ENCODE measurements around the gene MAST4.

MAST4 gene

DNA sequence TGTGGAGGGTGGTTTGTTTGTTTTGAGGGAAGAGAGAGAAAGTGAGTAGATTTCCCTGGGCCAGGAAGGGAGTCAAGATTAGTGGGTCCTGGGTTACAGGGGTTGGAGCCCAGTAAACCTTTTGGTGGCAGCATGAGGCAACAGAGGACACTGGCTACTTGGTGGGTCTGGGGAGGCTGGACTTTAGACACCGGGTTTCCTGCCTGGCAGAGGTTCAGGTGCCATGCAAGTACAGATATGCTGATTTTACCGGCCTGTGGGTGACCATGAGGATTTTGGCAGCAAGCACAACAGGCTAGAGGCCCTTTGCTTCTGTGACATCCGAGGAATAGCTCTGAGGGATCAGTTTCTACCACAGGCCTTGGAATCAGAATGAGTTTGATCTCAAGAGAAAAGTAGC, 18.9 kb downstream of the MAST4 start:
- Histone ChIP-seq H3K4me3 (replicated peaks; ENCODE audit: low read depth, low read length) (no peak overlapping the region), H3K36me3 (ENCODE audit: control insufficient read depth, insufficient read depth, low read length) (no peaks in the 10 kb centered on the region), H3K27me3 (replicated peaks; ENCODE audit: control insufficient read depth, insufficient read depth, low read length) (no peaks in the 10 kb centered on the region)
- DNase-seq (ENCODE audit: extremely low read depth, insufficient read length): no peak
- TF ChIP-seq, protein P1, sequence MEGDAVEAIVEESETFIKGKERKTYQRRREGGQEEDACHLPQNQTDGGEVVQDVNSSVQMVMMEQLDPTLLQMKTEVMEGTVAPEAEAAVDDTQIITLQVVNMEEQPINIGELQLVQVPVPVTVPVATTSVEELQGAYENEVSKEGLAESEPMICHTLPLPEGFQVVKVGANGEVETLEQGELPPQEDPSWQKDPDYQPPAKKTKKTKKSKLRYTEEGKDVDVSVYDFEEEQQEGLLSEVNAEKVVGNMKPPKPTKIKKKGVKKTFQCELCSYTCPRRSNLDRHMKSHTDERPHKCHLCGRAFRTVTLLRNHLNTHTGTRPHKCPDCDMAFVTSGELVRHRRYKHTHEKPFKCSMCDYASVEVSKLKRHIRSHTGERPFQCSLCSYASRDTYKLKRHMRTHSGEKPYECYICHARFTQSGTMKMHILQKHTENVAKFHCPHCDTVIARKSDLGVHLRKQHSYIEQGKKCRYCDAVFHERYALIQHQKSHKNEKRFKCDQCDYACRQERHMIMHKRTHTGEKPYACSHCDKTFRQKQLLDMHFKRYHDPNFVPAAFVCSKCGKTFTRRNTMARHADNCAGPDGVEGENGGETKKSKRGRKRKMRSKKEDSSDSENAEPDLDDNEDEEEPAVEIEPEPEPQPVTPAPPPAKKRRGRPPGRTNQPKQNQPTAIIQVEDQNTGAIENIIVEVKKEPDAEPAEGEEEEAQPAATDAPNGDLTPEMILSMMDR (IDR thresholded peaks at IDR 0.05; ENCODE audit: insufficient read depth, low read length, poor library complexity, severe bottlenecking): no peak

DNA sequence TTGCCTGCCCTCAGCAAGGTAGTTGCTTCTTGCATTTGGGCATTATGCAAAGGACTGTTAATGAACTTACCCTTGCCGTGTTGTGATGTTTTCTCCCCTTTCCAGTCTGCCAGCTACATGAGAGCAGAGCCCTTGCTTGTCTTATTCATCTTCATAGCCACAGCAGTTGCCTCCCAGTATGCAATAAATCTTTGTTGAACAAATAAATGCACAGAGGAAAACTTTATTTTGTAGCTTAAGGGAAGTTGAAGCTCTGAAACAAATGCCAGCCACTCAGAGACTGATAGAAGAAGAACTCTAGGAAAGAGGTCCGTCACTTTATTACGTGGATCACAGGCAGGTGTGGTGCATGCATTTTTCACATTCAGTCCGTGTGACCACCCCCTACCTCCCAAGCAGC, 19.7 kb downstream of the MAST4 start:
- no peak overlapping the region for H3K4me3 ChIP-seq (replicated peaks; ENCODE audit: low read depth, low read length)
- TF ChIP-seq, protein P1 (IDR thresholded peaks at IDR 0.05; ENCODE audit: insufficient read depth, low read length, poor library complexity, severe bottlenecking): no peak
- no peaks in the 10 kb centered on the region for H3K27me3 ChIP-seq (replicated peaks; ENCODE audit: control insufficient read depth, insufficient read depth, low read length)
- DNase-seq (ENCODE audit: extremely low read depth, insufficient read length): no peak
- no peaks in the 10 kb centered on the region for H3K36me3 ChIP-seq (ENCODE audit: control insufficient read depth, insufficient read depth, low read length)

DNA sequence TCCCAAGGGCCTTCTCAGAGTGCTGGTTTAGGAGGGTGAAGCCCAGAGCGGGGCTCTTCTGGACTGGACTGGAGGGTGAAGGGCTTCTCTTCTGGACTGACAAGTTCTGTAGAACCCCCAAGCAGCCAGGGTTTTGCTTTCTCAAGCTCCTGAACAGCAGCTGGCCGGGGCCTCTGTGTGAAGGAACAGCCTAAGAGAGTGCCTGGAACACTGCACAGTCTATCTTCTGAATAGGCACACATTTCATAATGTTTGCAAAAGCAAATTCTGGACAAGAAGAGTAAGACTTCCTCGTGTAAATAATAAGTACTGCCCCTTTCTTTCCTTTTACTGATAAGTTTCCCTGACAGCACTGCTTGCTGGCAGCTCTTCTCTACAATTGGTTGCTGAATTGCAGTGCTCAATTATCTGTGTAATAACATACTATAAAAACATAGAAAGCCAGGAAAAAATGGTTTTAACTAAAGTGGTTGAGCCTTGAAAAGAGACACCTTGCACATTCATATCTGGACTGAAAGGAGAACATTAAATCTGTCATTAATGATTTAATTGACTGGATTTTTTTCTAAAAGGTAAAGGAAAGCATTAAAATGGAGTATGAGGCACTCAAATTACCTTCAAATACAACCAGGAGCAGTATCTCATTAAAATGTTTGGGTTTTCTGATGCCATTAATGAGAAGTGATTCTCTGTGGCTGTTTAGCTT, 20.5 kb downstream of the MAST4 start:
- no peak for DNase-seq (ENCODE audit: extremely low read depth, insufficient read length)
- TF ChIP-seq, protein P1 (IDR thresholded peaks at IDR 0.05; ENCODE audit: insufficient read depth, low read length, poor library complexity, severe bottlenecking): no peak
- no peaks in the 10 kb centered on the region for H3K36me3 ChIP-seq (ENCODE audit: control insufficient read depth, insufficient read depth, low read length)
- no peaks in the 10 kb centered on the region for H3K27me3 ChIP-seq (replicated peaks; ENCODE audit: control insufficient read depth, insufficient read depth, low read length)
- no peak overlapping the region for H3K4me3 ChIP-seq (replicated peaks; ENCODE audit: low read depth, low read length)

DNA sequence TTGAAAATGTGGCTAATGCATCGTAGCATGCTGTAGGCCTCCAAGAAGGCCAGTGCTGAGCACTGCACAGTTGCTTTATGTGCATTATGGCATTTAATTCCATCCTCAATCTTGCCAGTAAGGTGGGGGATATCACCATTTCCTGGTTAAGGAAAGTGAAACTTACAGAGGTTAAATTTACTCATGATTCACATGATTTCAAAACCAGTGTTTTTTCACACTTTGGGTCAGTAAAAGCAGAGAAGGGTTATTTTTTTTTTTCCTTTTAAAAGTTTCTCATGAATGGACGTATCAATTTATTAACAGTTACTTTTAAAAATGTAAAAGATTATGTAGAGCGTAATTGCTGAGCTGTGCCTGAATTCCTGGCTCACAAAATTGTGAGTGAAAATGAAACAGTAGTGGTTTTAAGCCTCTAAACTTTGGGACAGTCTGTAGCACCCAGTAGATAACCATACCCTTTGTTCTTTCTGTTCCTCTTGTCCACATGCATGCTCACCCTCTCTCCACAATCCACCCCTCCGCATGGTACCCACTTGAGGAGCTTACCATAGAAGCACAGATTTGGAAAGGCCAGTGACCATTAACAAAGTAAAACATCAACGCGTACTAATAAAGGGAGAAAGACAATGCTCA, 21.2 kb downstream of the MAST4 start:
- DNase-seq (ENCODE audit: extremely low read depth, insufficient read length): peak; percentile 31
- TF ChIP-seq, protein P1 (IDR thresholded peaks at IDR 0.05; ENCODE audit: insufficient read depth, low read length, poor library complexity, severe bottlenecking): no peak
- H3K27me3 ChIP-seq (replicated peaks; ENCODE audit: control insufficient read depth, insufficient read depth, low read length): no peaks in the 10 kb centered on the region
- no peak overlapping the region for H3K4me3 ChIP-seq (replicated peaks; ENCODE audit: low read depth, low read length)
- no peaks in the 10 kb centered on the region for H3K36me3 ChIP-seq (ENCODE audit: control insufficient read depth, insufficient read depth, low read length)

DNA sequence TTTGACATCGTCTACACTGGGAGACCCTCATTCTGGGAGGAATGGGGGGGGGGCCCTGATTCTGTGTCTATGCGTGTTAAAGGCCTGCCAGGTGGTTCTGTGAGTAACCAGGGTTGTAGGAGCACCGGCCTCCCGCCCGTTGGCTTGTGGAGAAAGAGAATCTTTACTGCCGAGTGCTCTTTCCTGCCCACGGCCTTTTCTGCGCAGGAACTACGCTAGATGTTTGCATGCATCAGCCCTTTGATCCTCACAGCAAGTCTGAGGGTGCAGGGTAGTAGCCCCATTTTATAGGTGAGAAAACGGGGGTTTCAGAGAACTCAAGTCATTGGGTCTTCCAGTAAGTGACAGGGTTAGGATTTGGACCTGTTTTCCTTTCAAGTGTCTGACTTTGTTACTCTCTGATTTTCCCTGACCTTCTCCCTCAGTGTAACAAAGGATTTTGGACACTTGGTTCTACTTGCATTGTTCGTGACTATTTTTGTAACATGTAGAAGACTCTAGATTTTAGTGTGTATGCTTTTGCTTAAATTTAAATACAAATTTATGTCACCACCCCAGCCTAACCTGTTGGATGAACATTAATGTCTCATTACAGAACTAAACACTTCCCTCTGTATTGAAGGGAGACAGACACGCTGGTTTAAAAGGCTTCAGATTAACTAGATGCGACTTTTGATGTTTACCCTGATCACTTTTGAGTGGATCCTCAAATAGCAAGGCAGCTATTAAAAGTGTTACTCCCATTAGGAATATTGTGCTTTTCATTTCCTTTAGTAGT, 22.0 kb downstream of the MAST4 start:
- DNase-seq (ENCODE audit: extremely low read depth, insufficient read length): peak; percentile 20
- TF ChIP-seq, protein P1 (IDR thresholded peaks at IDR 0.05; ENCODE audit: insufficient read depth, low read length, poor library complexity, severe bottlenecking): no peak
- H3K27me3 ChIP-seq (replicated peaks; ENCODE audit: control insufficient read depth, insufficient read depth, low read length): no peaks in the 10 kb centered on the region
- no peaks in the 10 kb centered on the region for H3K36me3 ChIP-seq (ENCODE audit: control insufficient read depth, insufficient read depth, low read length)
- no peak overlapping the region for H3K4me3 ChIP-seq (replicated peaks; ENCODE audit: low read depth, low read length)

Measured in GM06990 (cell line).